HS-27A (cell line): ENCODE data around the gene IGSF9.

Experiments
- DNase-seq: peaks from one replicate; pipeline ENCODE4 v3.0.0-alpha.2; 2012; ENCODE audit warnings: low read depth, missing footprints

The IGSF9 gene

GRCh38 chr1:159945483-159946241 is at the start of gene IGSF9:
Gene IGSF9 (minus strand): TSS chr1:159945613. CDS start chr1:159943454, 2,159 bp downstream.
- peak; percentile 53 for DNase-seq

- no peak for DNase-seq
These were observed 49.5 kb upstream of the IGSF9 start for GRCh38 chr1:159994896-159995295.

- no peak for DNase-seq
These were observed 48.5 kb upstream of the IGSF9 start for GRCh38 chr1:159993911-159994310.

- DNase-seq = no peak
These were observed 46.7 kb upstream of the IGSF9 start for GRCh38 chr1:159992161-159992560.

GRCh38 chr1:159991513-159991912 is 46.1 kb upstream of the IGSF9 start:
- no peak for DNase-seq

GRCh38 chr1:159990005-159990404 is 44.6 kb upstream of the IGSF9 start:
- DNase-seq = no peak

GRCh38 chr1:159989581-159989980 is 44.2 kb upstream of the IGSF9 start:
- no peak for DNase-seq

GRCh38 chr1:159988006-159988405 is 42.6 kb upstream of the IGSF9 start:
- no peak for DNase-seq

GRCh38 chr1:159987186-159987585 is 41.8 kb upstream of the IGSF9 start:
- DNase-seq = no peak

GRCh38 chr1:159986531-159986930 is 41.1 kb upstream of the IGSF9 start:
- no peak for DNase-seq

- no peak for DNase-seq
These were observed 40.7 kb upstream of the IGSF9 start for GRCh38 chr1:159986093-159986492.

GRCh38 chr1:159985473-159985872 is 40.1 kb upstream of the IGSF9 start:
- DNase-seq = no peak

GRCh38 chr1:159983681-159984080 is 38.3 kb upstream of the IGSF9 start:
- DNase-seq = no peak

- no peak for DNase-seq
These were observed 36.9 kb upstream of the IGSF9 start for GRCh38 chr1:159982280-159982679.

GRCh38 chr1:159981351-159982055 is 36.1 kb upstream of the IGSF9 start:
- no peak for DNase-seq

- no peak for DNase-seq
These were observed 35.4 kb upstream of the IGSF9 start for GRCh38 chr1:159980786-159981185.

GRCh38 chr1:159980076-159980475 is 34.7 kb upstream of the IGSF9 start:
- no peak for DNase-seq

- DNase-seq = no peak
These were observed 33.8 kb upstream of the IGSF9 start for GRCh38 chr1:159979257-159979656.

GRCh38 chr1:159978107-159978398 is 32.6 kb upstream of the IGSF9 start:
- no peak for DNase-seq

- no peak for DNase-seq
These were observed 32.1 kb upstream of the IGSF9 start for GRCh38 chr1:159977364-159978106.

- DNase-seq = no peak
These were observed 29.0 kb upstream of the IGSF9 start for GRCh38 chr1:159974350-159974965.

GRCh38 chr1:159973350-159973940 is 28.0 kb upstream of the IGSF9 start:
- DNase-seq = no peak
